Measurements from ENCODE around the gene PAWR. TPM values are rescaled to one million over a fixed set of nuclear protein-coding genes. Genes with fewer than 3 reads are reported as not detected.
"Not testable (repeated sequence)": the region's sequence is repeated elsewhere in the genome, so short reads cannot be mapped to it uniquely, and the experiment has no call there.

The PAWR gene
- total RNA-seq, 1 experiment from 2014 or later = 116 TPM

DNA sequence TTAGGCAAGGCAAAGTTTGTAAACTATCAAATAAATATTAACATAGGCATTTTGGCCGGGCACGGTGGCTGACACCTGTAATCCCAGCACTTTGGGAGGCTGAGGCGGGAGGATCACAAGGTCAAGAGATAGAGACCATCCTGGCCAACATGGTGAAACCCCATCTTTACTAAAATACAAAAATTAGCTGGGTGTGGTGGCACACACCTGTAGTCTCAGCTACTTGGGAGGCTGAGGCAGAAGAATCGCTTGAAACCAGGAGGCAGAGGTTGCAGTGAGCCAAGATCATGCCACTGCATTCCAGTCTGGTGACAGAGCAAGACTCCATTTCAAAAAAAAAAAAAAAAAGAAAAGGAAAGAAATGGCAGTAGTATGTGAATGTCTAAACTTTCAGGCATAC is 43.9 kb downstream of the PAWR start:
- not testable (repeated sequence) for H3K36me3 ChIP-seq (replicated peaks; ENCODE audit: control insufficient read depth, insufficient read depth, low read length); H3K27me3 ChIP-seq (ENCODE audit: control insufficient read depth, insufficient read depth, low read length); DNase-seq; H3K4me3 ChIP-seq (ENCODE audit: insufficient read depth, low read depth, low read length)

DNA sequence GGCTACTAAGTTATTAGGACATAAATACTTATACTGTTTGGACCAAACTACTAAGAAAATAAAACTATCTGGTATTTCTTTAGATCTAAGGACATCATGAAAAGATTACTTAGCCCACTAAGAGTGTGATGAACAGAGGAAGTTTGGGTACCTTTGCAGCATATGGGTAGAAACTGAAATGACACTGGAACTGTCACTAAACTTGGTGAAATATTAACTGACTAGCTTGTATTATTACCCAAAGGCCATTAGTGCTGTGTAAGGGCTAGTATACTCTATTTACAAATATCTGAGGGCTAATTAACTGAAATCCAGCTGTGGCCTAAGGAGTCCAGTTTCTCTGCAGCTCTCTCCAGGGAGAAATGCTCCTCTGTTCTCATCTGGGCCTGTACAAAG is 45.5 kb downstream of the PAWR start:
- no peak overlapping the region for H3K4me3 ChIP-seq (ENCODE audit: insufficient read depth, low read depth, low read length)
- no peak for DNase-seq
- H3K27me3 ChIP-seq (ENCODE audit: control insufficient read depth, insufficient read depth, low read length) = no peaks in the 10 kb centered on the region
- H3K36me3 ChIP-seq (replicated peaks; ENCODE audit: control insufficient read depth, insufficient read depth, low read length) = no peaks in the 10 kb centered on the region; the same call in 1 of the 2 replicates

DNA sequence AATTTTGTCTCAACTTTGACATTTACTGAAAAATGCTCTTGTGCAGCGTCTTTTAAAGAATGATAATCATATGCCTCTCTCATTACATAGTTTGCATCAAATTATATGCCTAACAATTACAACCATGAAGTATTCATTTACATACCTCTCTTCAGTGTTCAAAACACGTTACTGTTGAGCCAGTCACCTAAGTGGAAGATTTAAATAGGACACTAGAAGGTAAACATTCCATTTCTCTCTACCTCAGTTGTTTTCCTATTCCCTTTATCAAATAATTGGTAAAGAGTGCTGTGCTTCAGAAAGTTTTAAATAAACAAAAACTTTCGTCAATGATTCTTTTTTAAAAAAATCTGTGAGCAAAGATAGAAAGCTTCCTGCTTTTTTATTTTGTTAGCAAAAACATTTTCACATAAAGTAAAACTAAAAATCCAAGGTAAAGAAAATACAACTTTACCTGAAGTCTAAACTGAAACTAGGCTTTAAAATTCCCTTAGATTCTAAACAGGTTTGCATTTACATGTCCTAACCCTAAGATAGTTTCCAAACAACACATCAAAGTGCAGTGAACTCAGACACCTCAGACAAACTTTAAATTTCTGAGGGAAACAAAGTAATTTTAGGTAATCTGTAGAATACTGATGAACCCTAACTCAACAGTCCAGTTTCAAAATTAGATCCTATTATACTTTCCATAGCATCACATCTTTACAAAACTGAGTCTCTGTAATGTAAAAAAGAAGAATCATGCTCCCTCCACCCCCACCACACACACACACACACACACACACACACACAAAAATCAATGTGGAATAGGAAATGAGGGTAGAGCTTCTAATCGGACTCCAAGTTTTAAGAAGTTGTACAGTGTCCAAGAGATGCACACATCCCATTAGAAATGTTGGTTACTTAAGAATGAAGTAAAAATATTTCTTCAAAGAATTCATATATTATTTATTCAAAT is 46.2 kb downstream of the PAWR start:
- no peak overlapping the region for H3K4me3 ChIP-seq (ENCODE audit: insufficient read depth, low read depth, low read length)
- H3K27me3 ChIP-seq (ENCODE audit: control insufficient read depth, insufficient read depth, low read length) = no peaks in the 10 kb centered on the region
- no peaks in the 10 kb centered on the region; the same call in 1 of the 2 replicates for H3K36me3 ChIP-seq (replicated peaks; ENCODE audit: control insufficient read depth, insufficient read depth, low read length)

DNA sequence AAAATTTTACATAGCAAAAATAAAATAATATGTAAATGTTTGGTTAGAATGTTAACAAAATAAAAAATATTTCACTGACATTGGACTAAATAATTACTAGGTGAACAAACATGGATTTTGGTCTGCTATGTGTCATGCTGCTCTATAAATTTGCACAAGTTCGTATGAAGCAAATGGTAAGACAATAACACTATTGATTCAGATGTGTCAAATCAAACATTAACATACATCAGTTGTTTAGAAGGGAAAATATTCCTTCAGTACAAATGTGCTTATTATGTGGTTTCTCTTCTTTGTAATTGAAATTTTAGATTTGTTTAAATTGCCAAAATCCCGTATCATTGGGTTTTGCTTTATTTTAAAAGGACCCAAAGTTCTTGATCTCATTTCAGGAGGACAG is 46.9 kb downstream of the PAWR start:
- DNase-seq = no peak
- no peaks in the 10 kb centered on the region for H3K36me3 ChIP-seq (replicated peaks; ENCODE audit: control insufficient read depth, insufficient read depth, low read length)
- H3K27me3 ChIP-seq (ENCODE audit: control insufficient read depth, insufficient read depth, low read length) = no peaks in the 10 kb centered on the region
- no peak overlapping the region for H3K4me3 ChIP-seq (ENCODE audit: insufficient read depth, low read depth, low read length)

More for the DNA sequence above, 46.2 kb downstream of the PAWR start:
- DNase-seq = no peak

DNA sequence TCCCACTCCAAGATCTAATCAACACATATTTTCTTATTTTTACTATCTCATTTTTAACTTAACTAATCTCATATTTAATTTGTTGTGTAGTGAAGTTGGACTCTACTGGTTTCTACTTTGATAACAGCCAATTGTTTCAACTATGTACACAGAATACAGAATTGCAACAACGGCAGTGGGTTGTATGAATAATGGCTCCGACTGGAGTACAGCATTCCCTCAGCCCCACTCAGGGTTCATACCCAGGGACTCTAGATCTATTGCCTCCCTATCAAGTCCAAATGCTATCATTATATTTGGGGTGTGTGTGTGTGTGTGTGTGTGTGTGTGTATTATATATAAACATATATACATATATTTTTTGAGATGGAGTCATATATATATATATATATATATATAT is 52.3 kb downstream of the PAWR start:
- Histone ChIP-seq H3K4me3 (ENCODE audit: insufficient read depth, low read depth, low read length) (no peak overlapping the region), H3K27me3 (ENCODE audit: control insufficient read depth, insufficient read depth, low read length) (no peaks in the 10 kb centered on the region)

DNA sequence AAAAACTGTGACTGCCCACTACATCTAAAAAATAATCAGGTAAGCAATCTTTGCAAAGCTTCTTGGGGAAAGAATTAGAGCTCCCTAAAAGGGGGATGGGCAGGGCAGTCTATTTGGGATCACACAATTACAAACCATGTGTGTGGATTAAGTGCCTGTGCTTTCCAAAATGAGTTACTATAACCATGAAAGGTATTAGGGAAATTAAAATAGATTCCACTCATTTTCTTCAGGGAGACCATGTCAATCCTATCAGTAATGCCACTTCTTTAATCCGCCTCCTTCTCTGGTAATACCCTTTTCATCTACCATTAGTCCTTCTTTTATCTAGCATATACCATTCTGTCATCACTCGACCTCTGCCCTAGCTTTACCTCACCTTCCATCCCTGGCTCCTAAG is 53.7 kb downstream of the PAWR start:
- Histone ChIP-seq H3K4me3 (ENCODE audit: insufficient read depth, low read depth, low read length) (no peak overlapping the region), H3K36me3 (replicated peaks; ENCODE audit: control insufficient read depth, insufficient read depth, low read length) (no peaks in the 10 kb centered on the region), H3K27me3 (ENCODE audit: control insufficient read depth, insufficient read depth, low read length) (no peaks in the 10 kb centered on the region)
- DNase-seq = no peak

More for the DNA sequence above, 52.3 kb downstream of the PAWR start:
- no peaks in the 10 kb centered on the region for H3K36me3 ChIP-seq (replicated peaks; ENCODE audit: control insufficient read depth, insufficient read depth, low read length)
- DNase-seq = no peak

DNA sequence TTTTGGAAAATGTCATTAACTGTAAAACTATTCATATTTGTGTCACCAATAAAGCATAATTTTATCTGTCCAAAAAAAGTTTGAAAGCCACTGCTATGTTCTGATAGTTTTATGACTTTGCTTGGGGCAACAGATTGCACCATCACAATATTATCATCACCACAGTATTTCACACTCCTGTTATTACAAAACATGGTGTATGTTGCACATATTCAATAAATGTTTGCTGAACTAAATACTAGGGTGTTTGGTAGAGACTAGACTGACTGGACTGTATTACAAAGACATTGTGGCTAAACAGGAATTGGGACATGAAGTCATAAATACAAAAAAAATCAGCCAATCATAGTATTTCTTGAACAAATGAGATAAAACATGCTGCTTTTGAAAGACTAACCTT is 55.1 kb downstream of the PAWR start:
- no peak overlapping the region for H3K4me3 ChIP-seq (ENCODE audit: insufficient read depth, low read depth, low read length)
- H3K27me3 ChIP-seq (ENCODE audit: control insufficient read depth, insufficient read depth, low read length) = no peaks in the 10 kb centered on the region
- H3K36me3 ChIP-seq (replicated peaks; ENCODE audit: control insufficient read depth, insufficient read depth, low read length) = no peaks in the 10 kb centered on the region
- DNase-seq = no peak

DNA sequence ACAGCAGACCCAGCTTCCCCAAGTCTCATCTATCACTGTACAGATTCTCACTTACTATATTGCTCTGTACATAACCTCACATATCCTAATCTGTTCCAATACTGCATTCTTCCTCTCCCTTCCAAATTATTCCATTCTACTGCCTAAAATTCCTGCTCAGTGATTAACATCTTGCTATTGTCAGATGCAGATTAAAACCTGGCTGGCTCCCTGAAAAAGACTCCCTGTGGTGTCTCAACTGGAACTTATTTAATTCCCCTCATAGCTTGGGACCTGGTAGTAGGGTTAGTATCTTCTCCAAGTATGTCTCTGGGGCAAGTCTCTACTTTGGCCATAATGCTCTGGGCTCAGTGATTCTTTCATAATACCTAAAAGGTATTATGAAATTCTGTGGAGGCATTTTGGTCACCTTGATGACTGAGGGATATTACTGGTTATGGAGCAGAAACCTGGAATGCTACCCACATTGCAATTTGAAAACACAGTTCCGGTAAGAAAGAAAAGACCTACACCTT is 55.8 kb downstream of the PAWR start:
- no peaks in the 10 kb centered on the region for H3K36me3 ChIP-seq (replicated peaks; ENCODE audit: control insufficient read depth, insufficient read depth, low read length)
- H3K27me3 ChIP-seq (ENCODE audit: control insufficient read depth, insufficient read depth, low read length) = no peaks in the 10 kb centered on the region
- H3K4me3 ChIP-seq (ENCODE audit: insufficient read depth, low read depth, low read length) = no peak overlapping the region
- peak; percentile 22 for DNase-seq

DNA sequence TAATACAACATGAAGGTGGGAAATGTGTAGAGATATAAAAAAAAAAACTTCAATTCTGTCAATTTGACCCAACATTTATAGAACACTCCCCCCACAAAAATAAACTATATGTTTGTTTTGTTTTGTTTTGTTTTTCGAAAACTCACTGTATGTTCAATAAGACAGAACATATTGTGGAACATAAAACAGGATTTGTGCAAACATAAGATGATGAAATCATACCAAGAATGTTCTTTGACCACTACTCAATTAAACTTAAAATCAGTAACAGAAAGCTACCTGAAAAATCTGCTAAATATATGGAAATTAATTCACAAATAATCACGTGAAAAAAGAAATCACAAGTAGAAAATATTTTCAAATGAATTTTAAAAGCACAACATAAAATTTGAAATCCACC is 61.2 kb downstream of the PAWR start:
- Histone ChIP-seq H3K27me3 (ENCODE audit: control insufficient read depth, insufficient read depth, low read length) (no peaks in the 10 kb centered on the region), H3K36me3 (replicated peaks; ENCODE audit: control insufficient read depth, insufficient read depth, low read length) (no peaks in the 10 kb centered on the region), H3K4me3 (ENCODE audit: insufficient read depth, low read depth, low read length) (no peak overlapping the region)
- DNase-seq = no peak

DNA sequence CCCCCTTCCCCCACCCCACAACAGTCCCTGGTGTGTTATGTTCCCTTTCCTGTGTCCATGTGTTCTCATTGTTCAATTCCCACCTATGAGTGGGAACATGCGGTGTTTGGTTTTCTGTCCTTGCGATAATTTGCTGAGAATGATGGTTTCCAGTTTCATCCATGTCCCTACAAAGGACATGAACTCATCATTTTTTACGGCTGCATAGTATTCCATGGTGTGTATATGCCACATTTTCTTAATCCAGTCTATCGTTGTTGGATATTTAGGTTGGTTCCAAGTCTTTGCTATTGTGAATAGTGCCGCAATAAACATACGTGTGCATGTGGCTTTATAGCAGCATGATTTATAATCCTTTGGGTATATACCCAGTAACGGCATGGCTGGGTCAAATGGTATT is 64.0 kb downstream of the PAWR start:
- DNase-seq; H3K4me3 ChIP-seq (ENCODE audit: insufficient read depth, low read depth, low read length); H3K36me3 ChIP-seq (replicated peaks; ENCODE audit: control insufficient read depth, insufficient read depth, low read length); H3K27me3 ChIP-seq (ENCODE audit: control insufficient read depth, insufficient read depth, low read length): not testable (repeated sequence)

DNA sequence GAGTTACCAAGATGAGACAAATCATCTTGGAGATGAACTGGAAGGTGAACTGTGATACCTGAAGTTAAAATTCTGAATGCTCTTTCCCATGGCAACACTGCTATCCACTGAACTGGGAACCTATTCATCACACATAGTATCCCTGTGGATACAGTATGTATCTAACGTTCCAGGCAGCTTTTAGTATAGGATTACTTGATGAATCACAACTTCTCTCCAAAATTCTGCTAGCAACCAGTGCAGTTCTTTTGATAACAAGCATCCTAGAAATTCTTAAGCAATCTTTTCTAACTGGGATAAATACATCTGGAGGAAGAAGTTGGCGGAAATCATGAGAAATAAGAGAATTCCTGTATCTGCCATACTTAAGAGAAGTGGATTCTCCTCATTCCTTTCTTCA is 66.4 kb downstream of the PAWR start:
- H3K36me3 ChIP-seq (replicated peaks; ENCODE audit: control insufficient read depth, insufficient read depth, low read length) = peaks cover 9% of the 10 kb centered on the region
- H3K4me3 ChIP-seq (ENCODE audit: insufficient read depth, low read depth, low read length) = no peak overlapping the region
- DNase-seq = peak; percentile 4
- no peaks in the 10 kb centered on the region for H3K27me3 ChIP-seq (ENCODE audit: control insufficient read depth, insufficient read depth, low read length)

DNA sequence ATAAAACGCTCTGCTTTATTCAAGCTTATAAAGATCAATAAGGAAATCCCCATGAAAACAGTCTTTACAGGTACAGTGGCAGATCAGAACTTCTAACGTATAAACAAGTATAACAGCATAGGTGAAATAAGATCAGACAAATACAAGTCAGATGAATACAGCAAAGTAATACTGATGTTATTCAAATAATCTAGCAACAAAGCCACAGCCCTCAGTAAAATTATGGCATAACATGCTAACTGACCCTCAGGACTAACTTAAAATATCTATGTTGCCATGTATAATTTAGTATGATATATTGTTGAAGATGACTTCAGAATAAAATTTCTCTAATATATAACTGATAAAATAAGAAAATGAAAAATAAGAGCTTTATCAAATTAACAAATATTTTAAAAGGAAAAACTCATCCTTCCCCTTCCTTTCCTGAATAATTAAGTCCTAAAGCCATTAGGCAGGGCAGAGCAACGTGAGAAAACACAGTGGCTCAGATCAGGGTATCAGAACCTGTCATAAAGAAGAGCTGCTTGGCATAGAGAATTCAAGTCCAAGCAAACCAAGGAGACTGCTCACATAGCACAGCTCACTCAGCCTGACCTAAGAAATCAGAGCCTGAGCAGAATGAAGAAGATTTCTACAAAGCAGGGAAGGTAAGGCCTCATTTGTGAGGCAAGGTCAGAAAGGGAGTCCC is 70.7 kb downstream of the PAWR start:
- no peak for DNase-seq
- Histone ChIP-seq H3K27me3 (ENCODE audit: control insufficient read depth, insufficient read depth, low read length) (no peaks in the 10 kb centered on the region), H3K36me3 (replicated peaks; ENCODE audit: control insufficient read depth, insufficient read depth, low read length) (peaks cover 13% of the 10 kb centered on the region), H3K4me3 (ENCODE audit: insufficient read depth, low read depth, low read length) (no peak overlapping the region)

DNA sequence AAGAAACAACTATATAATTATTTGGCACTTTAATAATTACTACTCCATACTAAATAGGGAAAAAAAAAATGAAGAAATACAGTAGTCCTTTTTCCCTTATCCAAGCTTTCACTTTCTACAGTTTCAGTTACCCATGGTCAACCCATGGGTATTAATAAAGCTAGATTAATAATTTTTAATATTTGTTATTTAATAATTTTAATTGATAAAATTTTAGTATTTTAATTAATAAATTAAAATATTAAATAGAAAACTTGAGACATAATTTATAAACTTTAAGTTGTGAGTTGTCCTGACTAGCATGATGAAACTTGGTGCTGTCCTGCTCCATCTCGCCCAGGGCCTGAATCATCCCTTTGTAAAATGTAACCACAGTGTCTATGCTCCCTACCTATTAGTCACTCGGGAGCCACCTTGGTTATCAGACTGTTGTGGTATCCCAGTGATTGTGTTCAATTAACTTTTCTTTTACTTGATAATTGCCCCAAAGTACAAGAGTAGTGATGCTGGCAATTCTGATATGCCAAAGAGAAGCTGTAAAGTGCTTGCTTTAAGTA is 71.8 kb downstream of the PAWR start:
- DNase-seq = no peak
- Histone ChIP-seq H3K36me3 (replicated peaks; ENCODE audit: control insufficient read depth, insufficient read depth, low read length) (peaks cover 13% of the 10 kb centered on the region), H3K27me3 (ENCODE audit: control insufficient read depth, insufficient read depth, low read length) (no peaks in the 10 kb centered on the region), H3K4me3 (ENCODE audit: insufficient read depth, low read depth, low read length) (no peak overlapping the region)

DNA sequence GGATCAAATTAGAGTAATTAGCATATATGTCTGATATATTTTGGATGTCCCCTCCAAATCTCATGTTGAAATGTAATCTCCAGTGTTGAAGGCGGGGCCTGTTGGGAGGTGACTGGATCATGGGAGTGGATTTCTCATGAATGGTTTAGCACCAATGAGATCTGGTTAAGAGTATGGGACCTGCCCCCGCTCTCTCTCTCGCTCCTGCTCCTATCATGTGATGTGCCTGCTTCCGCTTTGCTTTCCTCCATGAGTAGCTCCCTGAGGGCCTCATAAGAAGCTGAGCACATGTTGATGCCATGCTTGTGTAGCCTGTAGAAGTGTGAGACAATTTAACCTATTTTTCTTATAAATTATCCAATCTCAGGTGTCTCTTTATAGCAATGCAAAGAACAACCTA is 73.1 kb downstream of the PAWR start:
- Histone ChIP-seq H3K4me3 (ENCODE audit: insufficient read depth, low read depth, low read length) (no peak overlapping the region), H3K36me3 (replicated peaks; ENCODE audit: control insufficient read depth, insufficient read depth, low read length) (peaks cover 13% of the 10 kb centered on the region), H3K27me3 (ENCODE audit: control insufficient read depth, insufficient read depth, low read length) (no peaks in the 10 kb centered on the region)
- no peak for DNase-seq

Data from H7 (cell line).